Endothelial cell of umbilical vein (primary cell): ENCODE data around the gene ALK. TPM values are rescaled to one million over a fixed set of nuclear protein-coding genes. Genes with fewer than 3 reads are reported as not detected.

ENCODE experiments used
- BruUV-seq: library from RNA; stranded (reverse); fragments of 400-500 nt; replicated peaks from 2 replicates; lab custom pipeline; 2021; lab: Mats Ljungman, UMichigan
- CTCF ChIA-PET: fragments of 300-600, 350-600 bp; sonication (Branson Sonifier 250); formaldehyde crosslinking; loops from one replicate; lab custom pipeline; 2021; ENCODE audit warnings: antibody characterized with exemption, inconsistent platforms; lab: Charles Lee
- POLR2A ChIA-PET: fragments of 300-600, 350-600 bp; sonication (Branson Sonifier 250); formaldehyde crosslinking; loops from one replicate; lab custom pipeline; 2021; ENCODE audit warnings: antibody characterized with exemption, inconsistent platforms; lab: Charles Lee
- DNase-seq: peaks from one replicate; pipeline ENCODE4 v3.0.0-alpha.2; 2011; ENCODE audit warnings: low read depth, low spot score
- FAIRE-seq: peaks from 2 replicates; lab custom pipeline; 2011; peaks lifted over from hg19 to GRCh38; lab: Jason Lieb, UNC
- H2AFZ ChIP-seq: 2 replicates; pipeline ENCODE4 v1.6.0; 2012; ENCODE audit warnings: low read depth, low read length, control low read depth, inconsistent platforms
- H3K27ac ChIP-seq: 2 replicates; pipeline ENCODE4 v1.5.1; 2011; ENCODE audit warnings: low read depth, mild to moderate bottlenecking, control low read depth, low read length, moderate library complexity; ENCODE audit not compliant: insufficient read depth
- H3K27me3 ChIP-seq, 2 experiments: 2 replicates each; pipeline versions ENCODE4 v1.6.0 to v1.6.1; 2011; ENCODE audit warnings: low read length in 2 of 2, mixed read lengths in 1 of 2; ENCODE audit not compliant: control insufficient read depth in 2 of 2, insufficient read depth in 2 of 2
- H3K36me3 ChIP-seq, 2 experiments: 2 replicates in 1 of 2; 3 replicates in 1 of 2; pipeline ENCODE4 v1.5.1; 2011; ENCODE audit warnings: low read length in 2 of 2, mild to moderate bottlenecking in 1 of 2, moderate library complexity in 1 of 2; ENCODE audit not compliant: control insufficient read depth in 2 of 2, insufficient read depth in 2 of 2; ENCODE audit errors: extremely low read depth in 1 of 2
- H3K4me1 ChIP-seq: 3 replicates; pipeline ENCODE4 v1.5.1; 2011; ENCODE audit warnings: mild to moderate bottlenecking, low read length; ENCODE audit not compliant: control insufficient read depth, insufficient read depth; ENCODE audit errors: extremely low read depth
- H3K4me2 ChIP-seq: 2 replicates; pipeline ENCODE4 v1.6.1; 2011; ENCODE audit warnings: low read length, control low read depth, mixed read lengths; ENCODE audit not compliant: insufficient read depth
- H3K4me3 ChIP-seq, 3 experiments: fragments of 200-600 bp in 1 of 3; sonication (generic), shearing (Covaris generic) in 1 of 3; replicated peaks in 1 of 3; 2 replicates each; pipeline ENCODE4 v1.5.1; 2011 to 2016; ENCODE audit warnings: control low read depth in 3 of 3, low read length in 3 of 3, mild to moderate bottlenecking in 2 of 3, inconsistent platforms in 1 of 3, low read depth in 1 of 3, moderate library complexity in 1 of 3; ENCODE audit not compliant: insufficient read depth in 1 of 3
- H3K79me2 ChIP-seq: 2 replicates; pipeline ENCODE4 v1.6.0; 2012; ENCODE audit warnings: low read length, inconsistent platforms; ENCODE audit not compliant: control insufficient read depth, insufficient read depth
- H3K9ac ChIP-seq: replicated peaks from 2 replicates; pipeline ENCODE3; 2011; ENCODE audit warnings: low read length, control low read depth; ENCODE audit not compliant: insufficient read depth; ENCODE audit errors: extremely low read depth
- H3K9me1 ChIP-seq: replicated peaks from 3 replicates; pipeline ENCODE4 v1.6.0; 2011; ENCODE audit warnings: mild to moderate bottlenecking, low read length; ENCODE audit not compliant: control insufficient read depth, insufficient read depth; ENCODE audit errors: extremely low read depth
- H3K9me3 ChIP-seq: replicated peaks from 2 replicates; pipeline ENCODE4 v1.5.1; 2012; ENCODE audit warnings: low read length, inconsistent platforms; ENCODE audit not compliant: control insufficient read depth, insufficient read depth
- H4K20me1 ChIP-seq: replicated peaks from 2 replicates; pipeline ENCODE3; 2011; ENCODE audit warnings: mild to moderate bottlenecking, low read length; ENCODE audit not compliant: control insufficient read depth, insufficient read depth; ENCODE audit errors: extremely low read depth
- EZH2 ChIP-seq: IDR thresholded peaks from 2 replicates; pipeline ENCODE4 v1.6.1; 2012; ENCODE audit warnings: borderline replicate concordance, low read depth, mild to moderate bottlenecking, moderate library complexity, low read length, inconsistent platforms; ENCODE audit not compliant: severe bottlenecking
- FOS ChIP-seq: IDR thresholded peaks from 2 replicates; pipeline ENCODE4 v1.6.1; 2011; ENCODE audit warnings: mild to moderate bottlenecking, low read length, moderate library complexity, borderline replicate concordance; ENCODE audit not compliant: insufficient read depth
- GATA2 ChIP-seq: IDR thresholded peaks from 2 replicates; pipeline ENCODE4 v1.7.0; 2011; ENCODE audit warnings: low read depth, mild to moderate bottlenecking, moderate library complexity, mixed read lengths, low read length; ENCODE audit not compliant: insufficient read length, insufficient read depth
- JUN ChIP-seq: IDR thresholded peaks from 2 replicates; pipeline ENCODE4 v1.6.1; 2011; ENCODE audit warnings: borderline replicate concordance, low read depth; ENCODE audit not compliant: insufficient read length, insufficient read depth
- MYC ChIP-seq: IDR thresholded peaks from one replicate; pipeline ENCODE4 v1.6.1; 2011; ENCODE audit warnings: mild to moderate bottlenecking, low read depth, low read length
- POLR2A ChIP-seq: IDR thresholded peaks from 2 replicates; pipeline ENCODE4 v1.6.1; 2012; ENCODE audit warnings: low read depth, mild to moderate bottlenecking, control low read depth, low read length
- POLR2AphosphoS5 ChIP-seq: IDR thresholded peaks from 2 replicates; pipeline ENCODE4 v1.6.1; 2012; ENCODE audit warnings: low read depth, mild to moderate bottlenecking, control low read depth, low read length, moderate library complexity; ENCODE audit not compliant: insufficient read depth
- dilution Hi-C: fragments of 300-500 bp; cut with MboI; formaldehyde crosslinking; loops from one replicate; pipeline ENCODE4 v1.15.0; 2019; ENCODE audit warnings: low sequenced_read_pairs; ENCODE audit not compliant: extremely low pct_ligation_motif_present
- intact Hi-C: fragments of 100-400 bp; cut with micrococcal nuclease; formaldehyde crosslinking; loops from one replicate; pipeline ENCODE4 v1.10.0; 2022
- polyA plus RNA-seq, 4 experiments: library from polyadenylated mRNA; depleted of rRNA in 3 of 4; stranded (reverse) in 3 of 4; unstranded in 1 of 4; fragments of >200 nt; gene quantifications; 2 replicates each; pipeline versions ENCODE4 v1.2.1 to v1.2.3, GENCODE V29; 2011 to 2012; ENCODE audit warnings: missing spikeins in 1 of 4
- total RNA-seq: library from RNA; stranded (reverse); gene quantifications from 2 replicates; pipeline ENCODE4 v1.2.3, GENCODE V29; 2021
- TF ChIP-seq, protein P1 (sequence below): IDR thresholded peaks from 2 replicates; pipeline ENCODE4 v1.6.1; 2011; ENCODE audit not compliant: insufficient read depth, insufficient read length
- TF ChIP-seq, protein P2 (sequence below), 2 donors: IDR thresholded peaks; 1 replicate in 1 of 2; 2 replicates in 1 of 2; pipeline ENCODE4 v1.5.1; 2011; ENCODE audit warnings: low read length in 2 of 2, mild to moderate bottlenecking in 2 of 2, moderate library complexity in 2 of 2, control low read depth in 1 of 2, inconsistent platforms in 1 of 2, low read depth in 1 of 2; ENCODE audit not compliant: insufficient read depth in 1 of 2; ENCODE audit errors: extremely low read depth in 1 of 2

Gene ALK
- total and polyA plus RNA-seq, 2 donors (not counting 3 experiments of a cell fraction or from before 2014, with no cell fraction given), result not detected

DNA sequence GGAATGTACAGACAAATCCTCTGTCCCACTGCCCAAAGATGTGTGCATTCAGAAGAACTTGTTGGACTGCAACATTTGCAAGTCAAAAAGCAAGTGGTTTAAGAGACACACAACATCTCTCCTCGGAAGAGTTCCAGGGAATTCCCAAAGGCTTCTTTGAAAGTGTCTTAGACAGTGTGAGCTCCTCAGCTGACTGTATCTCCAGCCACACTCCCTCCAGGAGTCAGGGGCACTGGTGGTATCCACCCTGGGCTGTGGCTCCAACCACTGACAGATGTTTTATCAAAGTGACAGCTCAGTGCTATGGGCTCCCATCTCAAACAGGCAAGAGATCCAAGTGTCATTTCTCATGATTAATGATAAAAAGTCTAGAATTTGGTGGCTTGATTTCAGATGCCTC, 48.5 kb downstream of the ALK start:
- no peak for DNase-seq
- H4K20me1 ChIP-seq, result no peaks in the 10 kb centered on the region

DNA sequence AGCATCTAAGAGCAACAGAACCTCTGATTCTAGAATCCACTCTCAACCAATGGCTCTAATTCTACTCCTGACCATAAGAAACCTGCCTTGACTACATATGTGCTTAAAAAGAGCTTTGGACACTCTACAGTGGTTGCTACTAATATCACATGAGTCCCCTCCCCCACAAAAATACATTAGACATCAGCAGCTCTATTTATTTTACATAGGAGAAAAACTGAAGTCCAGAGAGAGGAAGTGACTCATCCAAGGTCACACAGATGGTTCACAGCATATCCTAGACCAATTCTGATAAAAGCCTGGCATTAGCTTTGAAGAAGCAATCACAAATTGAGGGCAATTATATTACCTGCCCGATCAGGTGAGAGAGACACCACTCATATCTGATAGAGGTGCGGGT, 49.8 kb downstream of the ALK start:
- CTCF ChIA-PET, result no interaction called here
- no peaks in the 10 kb centered on the region for H3K4me1 ChIP-seq
- no peaks in the 10 kb centered on the region for H3K79me2 ChIP-seq
- no peak overlapping the region for H3K4me3 ChIP-seq
- no peaks in the 10 kb centered on the region for H3K36me3 ChIP-seq
- H3K4me2 ChIP-seq, result no peak overlapping the region
- dilution Hi-C loops, result no loop called here
- TF ChIP-seq, protein P1, sequence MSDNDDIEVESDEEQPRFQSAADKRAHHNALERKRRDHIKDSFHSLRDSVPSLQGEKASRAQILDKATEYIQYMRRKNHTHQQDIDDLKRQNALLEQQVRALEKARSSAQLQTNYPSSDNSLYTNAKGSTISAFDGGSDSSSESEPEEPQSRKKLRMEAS, result no peak
- no peak for TF ChIP-seq MYC
- no peak for TF ChIP-seq JUN
- TF ChIP-seq EZH2, result no peak
- no peak for TF ChIP-seq POLR2AphosphoS5
- TF ChIP-seq FOS, result no peak
- no peak for TF ChIP-seq POLR2A
- TF ChIP-seq, protein P2, sequence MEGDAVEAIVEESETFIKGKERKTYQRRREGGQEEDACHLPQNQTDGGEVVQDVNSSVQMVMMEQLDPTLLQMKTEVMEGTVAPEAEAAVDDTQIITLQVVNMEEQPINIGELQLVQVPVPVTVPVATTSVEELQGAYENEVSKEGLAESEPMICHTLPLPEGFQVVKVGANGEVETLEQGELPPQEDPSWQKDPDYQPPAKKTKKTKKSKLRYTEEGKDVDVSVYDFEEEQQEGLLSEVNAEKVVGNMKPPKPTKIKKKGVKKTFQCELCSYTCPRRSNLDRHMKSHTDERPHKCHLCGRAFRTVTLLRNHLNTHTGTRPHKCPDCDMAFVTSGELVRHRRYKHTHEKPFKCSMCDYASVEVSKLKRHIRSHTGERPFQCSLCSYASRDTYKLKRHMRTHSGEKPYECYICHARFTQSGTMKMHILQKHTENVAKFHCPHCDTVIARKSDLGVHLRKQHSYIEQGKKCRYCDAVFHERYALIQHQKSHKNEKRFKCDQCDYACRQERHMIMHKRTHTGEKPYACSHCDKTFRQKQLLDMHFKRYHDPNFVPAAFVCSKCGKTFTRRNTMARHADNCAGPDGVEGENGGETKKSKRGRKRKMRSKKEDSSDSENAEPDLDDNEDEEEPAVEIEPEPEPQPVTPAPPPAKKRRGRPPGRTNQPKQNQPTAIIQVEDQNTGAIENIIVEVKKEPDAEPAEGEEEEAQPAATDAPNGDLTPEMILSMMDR (IDR thresholded peaks at IDR 0.05; ENCODE audit: extremely low read depth in 1 of 2, insufficient read depth in 1 of 2, low read depth in 1 of 2, low read length in 2 of 2), result no peak
- no peak for TF ChIP-seq GATA2
- intact Hi-C loops, result no loop called here
- no TSS peak for BruUV-seq
- POLR2A ChIA-PET, result no interaction called here
- no peaks in the 10 kb centered on the region for H3K9me1 ChIP-seq
- H3K9me3 ChIP-seq, result no peaks in the 10 kb centered on the region
- FAIRE-seq (no peak), DNase-seq (no peak)
- no peaks in the 10 kb centered on the region for H3K27me3 ChIP-seq
- H2AFZ ChIP-seq, result no peak overlapping the region
- H4K20me1 ChIP-seq, result no peaks in the 10 kb centered on the region
- no peak overlapping the region for H3K9ac ChIP-seq
- H3K27ac ChIP-seq, result no peak overlapping the region

More for the DNA sequence above, 48.5 kb downstream of the ALK start:
- Histone ChIP-seq H3K9me3 (no peaks in the 10 kb centered on the region), H3K27ac (no peak overlapping the region), H3K79me2 (no peaks in the 10 kb centered on the region), H3K4me1 (no peaks in the 10 kb centered on the region), H3K9me1 (no peaks in the 10 kb centered on the region), H3K9ac (no peak overlapping the region), H3K36me3 (no peaks in the 10 kb centered on the region), H3K4me2 (no peak overlapping the region), H3K4me3 (no peak overlapping the region), H3K27me3 (no peaks in the 10 kb centered on the region), H2AFZ (no peak overlapping the region)
- POLR2A ChIA-PET, result no interaction called here
- TF ChIP-seq FOS (no peak), POLR2A (no peak)
- FAIRE-seq, result no peak
- CTCF ChIA-PET, result no interaction called here
- BruUV-seq, result no TSS peak
- intact Hi-C loops (no loop called here), dilution Hi-C loops (no loop called here)
